ENCODE results near the gene FGF2. TPM values are rescaled to one million over a fixed set of nuclear protein-coding genes. Genes with fewer than 3 reads are reported as not detected.

The FGF2 gene
- total RNA-seq, 4 donors from 2014 or later: 32.5 to 54.7 (median 41.8) TPM

DNA sequence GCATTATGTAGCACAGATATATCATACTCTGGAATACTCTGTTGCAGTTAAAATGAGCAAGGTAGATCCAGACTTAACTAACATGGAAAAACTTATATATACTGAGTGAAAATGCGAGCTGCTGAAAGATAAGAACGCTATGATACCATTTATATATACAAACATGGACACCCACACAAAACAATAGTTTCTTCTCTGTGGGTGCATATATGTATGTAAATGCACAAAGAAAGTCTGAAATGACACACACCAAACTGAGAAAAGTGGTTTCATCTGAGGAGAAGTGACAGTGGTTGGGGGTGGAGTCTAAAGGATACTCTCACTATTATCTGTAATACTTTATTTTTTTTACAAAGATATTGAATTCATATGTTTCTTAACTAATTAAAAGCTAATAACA lies 12.2 kb upstream of the FGF2 start:
- WGBS, 2 donors (ENCODE audit: low coverage in 1 of 2): 89 to 100% methylated on average over 2 of the region's 2 CpGs
- H3K4me1 ChIP-seq: peaks cover 0 to 8% (median 0%) of the 10 kb centered on the region in 3 donors
- no peaks in the 10 kb centered on the region for H3K27me3 ChIP-seq
- H3K27ac ChIP-seq: no peak overlapping the region
- ATAC-seq: no peak
- no peaks in the 10 kb centered on the region for H3K36me3 ChIP-seq
- no peak for TF ChIP-seq EP300 (IDR thresholded peaks at IDR 0.05)
- TF ChIP-seq, protein P1, sequence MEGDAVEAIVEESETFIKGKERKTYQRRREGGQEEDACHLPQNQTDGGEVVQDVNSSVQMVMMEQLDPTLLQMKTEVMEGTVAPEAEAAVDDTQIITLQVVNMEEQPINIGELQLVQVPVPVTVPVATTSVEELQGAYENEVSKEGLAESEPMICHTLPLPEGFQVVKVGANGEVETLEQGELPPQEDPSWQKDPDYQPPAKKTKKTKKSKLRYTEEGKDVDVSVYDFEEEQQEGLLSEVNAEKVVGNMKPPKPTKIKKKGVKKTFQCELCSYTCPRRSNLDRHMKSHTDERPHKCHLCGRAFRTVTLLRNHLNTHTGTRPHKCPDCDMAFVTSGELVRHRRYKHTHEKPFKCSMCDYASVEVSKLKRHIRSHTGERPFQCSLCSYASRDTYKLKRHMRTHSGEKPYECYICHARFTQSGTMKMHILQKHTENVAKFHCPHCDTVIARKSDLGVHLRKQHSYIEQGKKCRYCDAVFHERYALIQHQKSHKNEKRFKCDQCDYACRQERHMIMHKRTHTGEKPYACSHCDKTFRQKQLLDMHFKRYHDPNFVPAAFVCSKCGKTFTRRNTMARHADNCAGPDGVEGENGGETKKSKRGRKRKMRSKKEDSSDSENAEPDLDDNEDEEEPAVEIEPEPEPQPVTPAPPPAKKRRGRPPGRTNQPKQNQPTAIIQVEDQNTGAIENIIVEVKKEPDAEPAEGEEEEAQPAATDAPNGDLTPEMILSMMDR (IDR thresholded peaks at IDR 0.05): no peak
- TF ChIP-seq POLR2AphosphoS5 (IDR thresholded peaks at IDR 0.05): no peak
- no peak for TF ChIP-seq POLR2A (IDR thresholded peaks at IDR 0.05)
- H3K9me3 ChIP-seq: no peaks in the 10 kb centered on the region
- H3K4me3 ChIP-seq: no peak overlapping the region

DNA sequence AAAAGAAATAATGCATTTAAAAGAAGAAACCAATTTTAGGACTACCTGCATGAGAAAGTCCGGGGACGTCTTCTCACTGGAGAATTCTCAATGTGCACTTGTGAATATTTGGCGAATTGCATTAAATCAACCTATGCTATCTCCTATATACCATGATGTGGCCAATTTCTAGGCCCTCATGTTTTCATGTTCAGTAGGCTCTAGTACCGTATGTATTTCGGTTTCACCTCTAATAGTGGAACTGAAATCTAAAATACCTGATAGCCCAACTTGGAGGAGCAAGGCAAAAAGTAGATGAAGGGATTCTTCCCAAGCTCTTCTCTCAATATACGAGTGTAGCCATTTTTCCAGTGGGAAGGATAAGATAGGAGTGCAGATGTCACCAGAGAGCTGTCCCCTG lies 11.4 kb upstream of the FGF2 start:
- no peaks in the 10 kb centered on the region for H3K9me3 ChIP-seq

DNA sequence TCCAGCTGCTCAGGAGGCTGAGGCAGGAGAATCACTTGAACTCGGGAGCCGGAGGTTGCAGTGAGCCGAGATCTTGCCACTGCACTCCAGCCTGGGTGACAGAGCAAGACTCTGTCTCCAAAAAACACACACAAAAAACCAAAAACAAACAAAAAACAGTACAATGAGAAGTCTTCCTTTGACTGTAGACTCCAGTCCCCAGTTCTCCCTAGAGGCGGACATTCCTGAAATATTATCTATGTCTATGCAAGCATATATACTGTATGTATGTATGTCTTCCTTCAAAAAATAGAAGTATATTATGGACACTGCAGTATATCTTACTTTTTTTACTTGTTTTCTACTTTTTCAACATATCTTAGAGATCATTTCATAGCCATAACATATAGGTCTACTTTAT lies 10.2 kb upstream of the FGF2 start:
- no peaks in the 10 kb centered on the region for H3K4me1 ChIP-seq
- H3K27ac ChIP-seq: no peak overlapping the region
- ATAC-seq: no peak
- no peaks in the 10 kb centered on the region for H3K36me3 ChIP-seq
- H3K9me3 ChIP-seq: no peaks in the 10 kb centered on the region
- H3K4me3 ChIP-seq: no peak overlapping the region
- TF ChIP-seq POLR2AphosphoS5 (IDR thresholded peaks at IDR 0.05) (no peak), EP300 (IDR thresholded peaks at IDR 0.05) (no peak), POLR2A (IDR thresholded peaks at IDR 0.05) (no peak)
- TF ChIP-seq, protein P1 (IDR thresholded peaks at IDR 0.05): no peak
- no peaks in the 10 kb centered on the region for H3K27me3 ChIP-seq
- 50 to 98% methylated on average over 1 to 4 of the region's 4 CpGs for WGBS, 2 donors (ENCODE audit: low coverage in 1 of 2)

More for the DNA sequence above, 11.4 kb upstream of the FGF2 start:
- Histone ChIP-seq H3K4me1 (peaks cover 0 to 8% (median 0%) of the 10 kb centered on the region in 3 donors), H3K27ac (no peak overlapping the region), H3K4me3 (no peak overlapping the region), H3K36me3 (no peaks in the 10 kb centered on the region), H3K27me3 (no peaks in the 10 kb centered on the region)
- TF ChIP-seq EP300 (IDR thresholded peaks at IDR 0.05): no peak
- TF ChIP-seq, protein P1 (IDR thresholded peaks at IDR 0.05): no peak
- 97 to 98% methylated on average over 5 to 6 of the region's 6 CpGs for WGBS, 2 donors (ENCODE audit: low coverage in 1 of 2)
- ATAC-seq: no peak

DNA sequence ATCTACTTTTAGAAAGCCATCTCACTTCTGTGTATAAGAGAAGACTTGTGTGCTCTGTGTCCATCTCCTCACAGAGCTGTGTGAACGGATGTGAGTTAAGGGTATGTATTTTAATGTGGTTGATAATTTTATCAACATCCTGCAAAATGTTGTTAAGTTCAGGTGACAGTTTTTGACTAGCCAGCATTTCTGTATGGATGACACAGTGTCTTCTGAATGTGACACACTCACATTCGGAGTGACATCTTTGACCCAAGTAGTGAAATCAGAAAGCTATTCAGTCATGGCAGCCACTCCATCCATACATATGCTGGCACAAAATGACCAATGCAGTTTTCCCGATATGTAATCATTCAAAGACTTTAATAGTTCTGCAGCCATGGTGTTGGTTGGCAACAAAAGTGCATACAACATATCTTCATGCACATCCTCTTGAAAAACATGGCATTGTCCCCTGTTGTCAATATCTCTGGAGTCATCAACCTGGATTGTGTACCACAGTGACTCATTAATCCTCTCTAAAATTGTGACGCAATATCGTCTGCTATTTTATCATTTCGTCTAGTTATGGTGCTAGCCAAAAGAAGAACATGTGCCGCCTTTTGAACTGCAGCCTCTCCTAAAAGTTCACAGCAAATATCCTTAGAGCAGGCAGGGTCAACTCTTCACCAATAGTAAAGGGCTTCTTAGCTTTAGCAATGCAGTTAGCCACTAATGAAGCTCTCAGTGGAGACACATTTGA lies 6.8 kb upstream of the FGF2 start:
- WGBS, 2 donors (ENCODE audit: low coverage in 1 of 2): 88 to 90% methylated on average over 5 to 6 of the region's 7 CpGs
- peaks cover 0 to 4% (median 0%) of the 10 kb centered on the region in 3 donors for H3K4me1 ChIP-seq
- no peaks in the 10 kb centered on the region for H3K36me3 ChIP-seq
- no peaks in the 10 kb centered on the region for H3K9me3 ChIP-seq
- no peaks in the 10 kb centered on the region for H3K27me3 ChIP-seq
- no peak for ATAC-seq
- no peak overlapping the region for H3K27ac ChIP-seq
- TF ChIP-seq EP300 (IDR thresholded peaks at IDR 0.05): no peak
- TF ChIP-seq POLR2AphosphoS5 (IDR thresholded peaks at IDR 0.05): no peak
- TF ChIP-seq POLR2A (IDR thresholded peaks at IDR 0.05): no peak
- TF ChIP-seq, protein P1 (IDR thresholded peaks at IDR 0.05): no peak
- H3K4me3 ChIP-seq: no peak overlapping the region

DNA sequence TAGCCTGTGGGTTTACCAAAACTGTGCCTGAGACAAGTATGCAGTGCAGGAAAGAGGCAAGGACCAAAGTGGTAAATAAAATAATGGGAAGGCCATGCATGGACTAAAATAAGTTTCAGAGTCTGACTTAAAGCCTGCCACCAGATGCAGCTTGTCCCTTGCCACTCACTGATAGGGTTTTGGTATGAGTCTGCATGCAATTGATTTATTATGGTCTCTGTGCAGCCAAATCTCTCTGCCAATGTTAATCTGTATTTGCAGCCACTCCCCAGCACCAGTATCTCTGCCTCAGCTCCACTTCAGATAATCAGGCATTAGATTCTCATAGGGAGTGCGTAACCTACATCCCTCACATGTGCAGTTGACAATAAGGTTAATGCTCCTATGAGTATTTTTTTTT lies 5.5 kb upstream of the FGF2 start:
- H3K4me3 ChIP-seq: no peak overlapping the region
- H3K36me3 ChIP-seq: no peaks in the 10 kb centered on the region
- H3K9me3 ChIP-seq: no peaks in the 10 kb centered on the region
- no peaks in the 10 kb centered on the region for H3K27me3 ChIP-seq
- H3K4me1 ChIP-seq: peaks cover 0 to 10% (median 0%) of the 10 kb centered on the region in 3 donors
- TF ChIP-seq POLR2A (IDR thresholded peaks at IDR 0.05) (no peak), POLR2AphosphoS5 (IDR thresholded peaks at IDR 0.05) (no peak), EP300 (IDR thresholded peaks at IDR 0.05) (no peak)
- TF ChIP-seq, protein P1 (IDR thresholded peaks at IDR 0.05): no peak
- no peak for ATAC-seq
- no peak overlapping the region for H3K27ac ChIP-seq
- WGBS, 2 donors (ENCODE audit: low coverage in 1 of 2): 100% methylated on average over 1 of the region's 1 CpG
